HG03066 (cell line): ENCODE data around the gene ABL1.

ENCODE experiments used
- ATAC-seq: cut with Tn5 transposase; IDR thresholded peaks from one replicate; pipeline ENCODE4 v1.9.1; 2021; ENCODE audit warnings: low read depth; ENCODE audit not compliant: unreplicated experiment

The ABL1 gene

GRCh38 chr9:130824643-130825350 lies 10.3 kb upstream of the ABL1 start:
- no peak for ATAC-seq

GRCh38 chr9:130825351-130825651 lies 9.8 kb upstream of the ABL1 start:
- ATAC-seq, result no peak

- no peak for ATAC-seq
Observed at GRCh38 chr9:130825809-130826208, 9.2 kb upstream of the ABL1 start.

GRCh38 chr9:130829762-130830161 lies 5.3 kb upstream of the ABL1 start:
- no peak for ATAC-seq

- no peak for ATAC-seq
Observed at GRCh38 chr9:130830231-130830760, 4.8 kb upstream of the ABL1 start.

DNA sequence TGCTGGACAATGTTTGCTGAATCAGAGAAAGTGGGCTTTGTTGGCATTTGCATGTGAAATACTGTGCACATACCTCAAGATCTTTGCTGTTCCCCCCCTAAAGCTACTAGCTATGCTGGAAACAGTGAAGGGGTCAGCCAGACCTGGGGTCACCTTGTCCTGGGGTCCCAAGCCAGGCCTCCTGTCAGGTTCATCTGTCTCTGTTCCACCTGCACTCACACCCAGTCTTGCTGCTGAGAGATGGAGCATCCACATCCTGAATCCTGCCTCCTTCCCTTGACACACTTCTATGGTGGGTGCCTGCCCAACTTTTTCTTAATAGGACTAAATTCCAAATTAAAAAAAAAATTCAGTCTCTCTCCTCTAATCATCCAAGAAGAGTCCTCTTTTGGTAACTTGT lies 4.0 kb upstream of the ABL1 start:
- no peak for ATAC-seq

DNA sequence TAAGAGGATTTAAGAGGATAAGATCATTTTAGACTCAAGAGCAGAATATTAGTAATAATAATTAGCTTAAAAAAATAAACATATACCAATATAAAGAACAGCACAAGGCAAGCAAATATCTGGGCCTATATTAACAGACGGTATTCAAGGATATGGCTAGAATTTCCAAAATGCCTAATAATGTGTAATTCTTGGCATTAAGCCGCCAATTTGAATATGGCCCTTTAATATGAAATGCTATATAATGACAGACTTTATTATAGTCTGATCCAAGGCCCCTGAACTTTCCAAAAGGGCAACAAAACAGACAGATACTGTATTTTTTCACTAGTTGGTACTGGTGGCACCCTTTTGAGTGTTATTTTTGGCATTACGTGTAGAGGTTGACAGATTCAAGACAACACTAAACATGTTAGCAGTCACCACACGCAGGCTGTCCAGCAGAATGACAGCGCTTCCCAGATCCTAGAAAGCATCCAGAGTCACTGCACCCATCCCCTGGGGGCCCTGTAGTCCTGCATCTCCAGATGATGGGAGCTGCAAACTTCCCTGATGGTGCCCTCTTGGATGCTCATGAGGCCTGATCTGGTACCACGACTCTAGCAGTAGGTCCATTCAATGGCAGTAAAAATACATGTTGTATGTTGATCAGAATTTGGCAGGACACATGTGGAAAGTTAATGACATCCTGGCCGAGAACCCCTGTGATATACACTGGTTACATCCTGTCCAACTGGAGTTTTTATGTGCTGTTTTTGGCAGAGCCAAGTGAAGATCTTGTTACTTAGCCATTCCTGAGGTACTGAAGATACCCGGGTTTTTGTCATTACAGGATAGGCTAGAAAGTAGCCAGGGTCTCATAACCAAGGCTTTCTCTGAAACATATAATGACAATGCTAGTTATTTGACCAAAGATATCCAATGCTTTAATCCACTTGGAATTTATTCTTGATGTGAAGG lies 1.7 kb upstream of the ABL1 start:
- ATAC-seq, result no peak

- no peak for ATAC-seq
Observed at GRCh38 chr9:130835441-130836298, 616 bp downstream of the ABL1 start.

DNA sequence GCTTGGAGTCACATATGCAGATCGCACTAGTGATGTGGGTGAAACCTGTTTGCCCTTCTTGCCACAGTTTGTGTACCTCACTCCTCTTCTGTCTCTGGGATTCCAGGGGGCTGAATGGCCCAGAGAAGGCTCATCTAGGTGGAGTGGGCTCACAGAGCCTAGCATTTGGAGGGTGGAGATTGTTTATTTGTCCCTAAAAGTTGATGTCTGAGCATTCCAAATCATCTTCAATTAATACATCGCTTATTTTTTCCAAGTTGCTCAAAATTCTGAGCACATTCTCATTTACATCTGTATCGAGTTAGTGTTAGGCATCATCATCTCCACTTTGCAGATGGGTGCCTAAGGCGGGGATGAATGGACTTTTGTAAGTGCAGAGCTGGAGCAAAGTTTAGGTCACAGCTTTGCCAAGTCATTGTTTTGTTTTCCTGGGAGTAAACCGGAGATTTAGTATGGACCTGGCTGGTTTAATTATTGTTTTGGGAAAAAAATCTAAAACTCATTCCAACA lies 2.0 kb downstream of the ABL1 start:
- no peak for ATAC-seq

DNA sequence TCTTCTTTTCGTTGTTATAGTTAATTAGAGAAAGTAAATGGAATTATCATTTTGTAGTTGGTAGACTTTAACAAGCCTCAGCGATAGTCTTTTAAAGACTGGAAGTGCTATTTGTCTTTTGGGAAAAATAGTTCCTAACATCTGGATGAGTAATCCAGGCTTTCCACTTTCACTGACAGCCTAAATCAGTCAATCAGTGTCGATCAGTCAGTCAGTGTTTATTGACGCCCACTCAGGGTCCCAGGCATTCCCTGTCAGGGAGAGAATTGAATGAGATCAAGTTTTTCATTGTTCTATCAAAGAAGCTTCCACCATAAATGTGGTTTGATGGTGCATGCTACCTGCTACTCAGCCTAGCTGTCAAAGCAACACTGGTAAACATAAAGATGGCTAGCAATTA lies 2.6 kb downstream of the ABL1 start:
- ATAC-seq, result no peak

GRCh38 chr9:130839132-130840111 lies 4.4 kb downstream of the ABL1 start:
- ATAC-seq, result no peak

DNA sequence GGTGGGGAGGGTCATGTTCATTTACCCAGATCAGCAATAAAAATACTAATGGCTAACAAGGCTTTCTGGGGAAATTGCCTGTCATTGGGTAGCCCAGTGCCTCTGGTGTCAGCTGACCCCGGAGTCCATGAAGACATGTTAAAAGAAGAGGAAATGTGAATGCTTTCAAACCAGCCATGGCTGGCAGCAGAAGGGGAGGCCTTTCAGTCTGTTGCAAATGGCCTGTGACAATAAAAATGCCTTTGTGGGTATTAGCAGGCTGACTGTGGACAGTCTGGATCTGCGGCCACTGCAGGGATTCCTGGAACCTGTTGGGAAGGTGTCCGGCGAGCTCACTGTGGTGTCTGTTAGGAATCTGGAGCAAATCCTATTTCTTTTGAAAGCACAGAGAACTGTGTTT lies 7.5 kb downstream of the ABL1 start:
- ATAC-seq, result no peak

GRCh38 chr9:130843049-130843908 lies 8.2 kb downstream of the ABL1 start:
- no peak for ATAC-seq

- no peak for ATAC-seq
Observed at GRCh38 chr9:130844044-130844451, 9.0 kb downstream of the ABL1 start.

- no peak for ATAC-seq
Observed at GRCh38 chr9:130845254-130845653, 10.2 kb downstream of the ABL1 start.

DNA sequence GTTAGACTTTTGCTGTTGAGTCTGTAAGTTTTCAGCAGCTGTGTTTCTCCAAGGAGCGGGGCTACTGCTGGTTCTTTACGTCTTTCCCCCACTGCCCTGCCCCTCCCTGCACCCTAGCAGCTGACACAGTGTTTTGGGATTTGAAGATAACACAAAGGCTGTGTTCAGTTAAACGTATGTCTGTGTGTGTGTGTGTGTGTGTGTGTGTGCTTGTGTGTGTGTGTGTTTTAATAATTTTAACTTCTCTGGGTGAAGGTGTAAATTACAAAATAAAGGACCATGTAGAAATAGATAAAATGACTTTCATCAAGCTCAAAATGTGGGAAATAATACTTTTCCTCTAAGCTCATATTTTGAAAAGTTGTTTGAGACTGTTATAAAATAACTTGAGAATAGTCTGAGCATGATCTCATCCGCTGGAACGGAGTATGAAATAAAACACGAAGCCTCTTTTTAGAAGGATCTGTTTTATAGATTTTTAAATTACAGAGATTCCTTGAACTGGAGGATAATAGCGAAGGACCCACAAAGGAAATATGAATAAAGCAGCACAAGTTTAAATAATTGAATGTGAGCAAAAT lies 10.9 kb downstream of the ABL1 start:
- no peak for ATAC-seq

DNA sequence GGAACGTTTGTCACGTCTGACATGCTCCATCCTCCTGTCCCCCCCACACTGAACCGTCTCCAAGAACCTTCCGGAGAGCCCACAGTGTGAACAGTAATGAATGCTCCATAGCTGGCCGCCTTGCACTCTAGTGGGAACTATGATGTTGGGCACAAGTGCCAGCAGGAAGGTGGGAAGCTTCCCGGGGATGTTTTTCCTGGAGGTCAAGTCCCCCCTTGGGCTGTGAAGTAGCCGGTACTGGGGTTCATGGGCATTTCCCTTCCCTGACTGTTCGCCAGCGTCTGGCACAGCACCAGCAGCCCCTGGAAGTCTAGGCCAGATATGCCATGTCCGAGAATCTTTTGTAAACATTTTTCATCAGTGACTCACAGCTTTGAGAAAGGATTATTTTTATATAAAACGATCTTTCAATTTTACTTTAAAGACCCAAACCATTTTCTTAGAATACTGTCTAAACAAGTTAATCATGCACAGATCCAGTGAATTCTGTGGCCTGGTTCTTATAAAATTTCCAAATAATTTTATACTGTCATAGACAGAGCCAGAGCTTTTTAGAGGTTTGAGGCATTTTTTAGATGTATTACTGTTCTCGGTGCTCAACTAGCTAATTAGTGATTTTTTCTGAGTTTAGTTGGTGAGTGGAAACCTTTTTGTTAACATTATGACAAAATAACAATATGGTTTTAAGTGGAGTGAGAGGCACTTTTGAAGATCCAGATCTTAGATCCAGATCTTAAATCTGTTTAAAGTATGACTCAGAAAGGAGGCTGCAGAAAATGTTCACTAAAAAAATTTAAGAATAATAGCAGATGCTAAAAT lies 11.6 kb downstream of the ABL1 start:
- no peak for ATAC-seq
